GM19372 (cell line): ENCODE data around the gene PPIL1.
"Not testable (repeated sequence)": the region's sequence is repeated elsewhere in the genome, so short reads cannot be mapped to it uniquely, and the experiment has no call there.

Experiments used
- ATAC-seq: cut with Tn5 transposase; IDR thresholded peaks from one replicate; pipeline ENCODE4 v1.9.1; 2021; ENCODE audit warnings: mild to moderate bottlenecking, low read depth, moderate library complexity; ENCODE audit not compliant: unreplicated experiment

PPIL1 gene

DNA sequence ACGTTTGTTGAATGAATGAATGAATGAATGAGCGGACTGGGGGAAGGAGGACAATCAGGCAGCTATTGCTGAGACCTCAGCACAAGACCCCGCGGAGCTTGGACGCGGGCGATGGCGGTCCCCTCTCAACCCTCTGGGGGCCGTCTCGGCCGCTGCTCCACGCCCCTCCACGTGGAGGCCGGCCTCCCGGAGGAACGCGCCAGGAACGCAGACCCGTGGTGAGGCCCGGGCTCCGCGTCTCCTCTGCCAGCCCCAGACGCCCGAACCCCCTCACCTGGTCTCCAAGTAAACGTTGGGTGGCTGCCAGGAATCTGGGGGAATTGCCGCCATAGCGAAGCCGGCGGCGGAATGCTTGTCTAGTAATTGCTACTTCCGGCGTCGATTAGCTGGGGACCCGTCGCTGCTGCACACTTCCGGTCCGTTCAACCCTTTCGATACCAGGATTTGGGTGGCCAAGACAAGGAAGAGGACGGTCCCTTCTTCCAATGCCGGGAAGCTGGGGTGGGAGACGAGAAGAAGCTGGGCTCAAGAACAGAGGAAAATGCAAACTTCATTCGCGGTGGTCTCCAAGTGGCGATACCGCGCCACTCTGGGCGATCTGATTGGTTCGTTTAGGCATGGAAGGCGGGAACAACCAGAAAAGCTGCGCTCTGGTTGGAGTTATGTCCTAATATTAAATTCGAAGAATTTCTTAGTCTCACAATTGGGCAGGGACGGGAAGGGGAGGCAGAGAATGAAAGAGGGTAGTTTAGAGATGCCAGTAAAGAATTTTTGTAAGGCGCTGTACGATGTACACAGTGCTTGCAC, at the start of gene PPIL1:
Gene PPIL1, minus strand, starts transcription at position 361 of the 807 bp plus-strand sequence. Its CDS starts 31 bp downstream, at position 330.
- ATAC-seq: peak; percentile 84

DNA sequence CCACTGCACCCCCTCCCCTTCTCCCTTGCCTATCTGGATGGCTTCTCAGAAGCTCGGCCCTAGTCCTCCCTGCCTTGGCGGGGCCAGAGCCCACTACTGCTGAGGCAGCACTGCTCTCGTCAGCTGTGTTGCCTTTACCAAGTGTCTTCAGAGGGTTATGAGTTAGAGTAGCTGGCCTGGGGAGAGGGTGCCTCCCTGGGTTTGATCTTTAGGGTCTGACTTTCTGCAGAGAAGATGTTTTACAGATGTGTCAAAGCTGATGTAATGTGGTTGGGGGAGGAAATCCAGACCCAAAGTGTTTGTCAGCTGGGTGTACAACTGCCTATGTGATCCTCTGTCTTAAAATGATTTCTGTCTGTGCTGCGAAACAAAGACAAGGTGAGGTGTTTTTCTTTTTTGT, 49.5 kb upstream of the PPIL1 start:
- no peak for ATAC-seq

DNA sequence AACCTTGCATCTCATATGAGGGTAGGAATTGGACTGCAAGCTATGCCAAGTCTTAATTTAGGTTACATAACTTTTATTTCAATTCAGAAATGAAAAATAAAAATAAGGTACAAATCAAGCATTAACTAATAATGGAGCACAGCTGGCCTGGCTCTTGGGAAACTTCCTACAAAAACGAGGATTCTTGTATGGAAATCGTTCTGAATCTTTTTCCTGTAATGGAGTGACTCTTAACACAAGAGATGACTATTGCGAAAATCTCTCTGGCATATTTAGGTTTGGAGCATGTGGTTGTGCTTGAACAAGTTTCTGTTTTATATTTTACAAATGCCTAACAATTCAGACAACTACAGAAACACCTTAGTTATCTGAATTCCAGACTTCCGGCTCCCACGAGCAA, 45.9 kb upstream of the PPIL1 start:
- no peak for ATAC-seq

DNA sequence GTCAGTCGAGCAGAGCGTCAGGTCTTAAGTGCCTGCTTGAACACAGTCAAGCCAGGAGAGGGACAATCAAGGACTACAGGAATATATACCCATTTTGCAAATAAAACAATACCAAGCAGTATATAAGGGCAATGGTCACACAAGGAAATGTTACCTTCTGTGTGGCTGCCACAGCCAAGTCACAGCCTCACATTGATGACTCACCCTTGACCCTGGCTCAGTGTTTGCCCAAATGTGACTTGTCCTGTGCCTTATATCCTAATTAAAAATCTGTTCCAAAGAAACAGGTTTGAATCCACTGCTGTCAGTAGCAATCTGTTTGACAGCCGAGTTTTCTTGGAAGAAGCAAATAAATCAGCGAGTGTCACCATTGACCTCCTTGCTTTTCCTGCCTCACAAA, 45.4 kb upstream of the PPIL1 start:
- no peak for ATAC-seq

DNA sequence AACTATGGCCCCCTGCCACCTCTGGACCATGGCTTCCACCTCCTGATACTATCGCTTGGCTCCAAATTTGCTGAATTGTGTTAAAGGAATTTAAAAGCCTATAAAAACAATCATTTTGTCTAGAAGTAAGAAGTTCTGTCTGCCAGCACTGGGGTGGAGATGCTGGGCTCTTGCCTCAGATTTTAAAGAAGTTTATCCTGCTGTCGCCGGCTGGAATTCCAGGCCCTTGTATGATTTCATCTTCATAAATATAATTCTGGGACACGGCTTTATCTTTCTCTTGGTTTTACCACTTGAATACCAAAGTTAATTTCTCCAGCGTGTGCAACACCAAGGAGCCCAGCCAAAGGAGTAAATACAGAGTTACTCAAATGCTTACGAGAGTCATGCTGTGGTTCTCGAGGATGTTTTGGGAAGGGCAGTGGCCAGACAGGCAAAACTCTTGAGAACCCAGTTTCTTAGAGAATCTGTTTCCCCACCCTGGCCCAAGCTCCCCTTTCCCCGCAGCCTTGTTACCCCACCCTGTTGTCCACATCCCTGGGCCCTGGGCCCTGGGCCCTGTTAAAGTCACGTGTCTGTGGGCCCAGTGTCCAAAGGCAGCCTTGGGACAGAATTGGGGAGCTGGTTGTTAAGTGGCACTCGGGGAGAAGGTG, 43.1 kb upstream of the PPIL1 start:
- ATAC-seq: no peak

DNA sequence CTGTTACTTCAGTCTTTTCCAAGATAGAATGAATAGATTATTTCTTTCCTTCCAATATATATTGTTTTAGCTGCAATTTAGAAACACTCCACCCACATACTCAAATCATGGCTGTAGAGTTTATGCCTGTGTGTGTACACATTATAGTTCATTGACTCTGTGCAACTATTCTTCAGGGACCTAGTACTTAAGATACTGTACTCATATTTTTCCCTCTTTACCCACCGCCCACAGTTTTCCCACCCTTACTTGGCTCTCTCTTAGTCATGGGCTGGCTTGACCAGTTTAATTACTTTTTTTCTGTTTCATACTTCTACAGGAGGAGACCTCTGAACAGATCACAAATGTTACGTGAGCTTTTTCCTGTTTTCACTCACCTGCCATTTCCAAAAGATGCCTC, 41.5 kb upstream of the PPIL1 start:
- ATAC-seq: no peak

DNA sequence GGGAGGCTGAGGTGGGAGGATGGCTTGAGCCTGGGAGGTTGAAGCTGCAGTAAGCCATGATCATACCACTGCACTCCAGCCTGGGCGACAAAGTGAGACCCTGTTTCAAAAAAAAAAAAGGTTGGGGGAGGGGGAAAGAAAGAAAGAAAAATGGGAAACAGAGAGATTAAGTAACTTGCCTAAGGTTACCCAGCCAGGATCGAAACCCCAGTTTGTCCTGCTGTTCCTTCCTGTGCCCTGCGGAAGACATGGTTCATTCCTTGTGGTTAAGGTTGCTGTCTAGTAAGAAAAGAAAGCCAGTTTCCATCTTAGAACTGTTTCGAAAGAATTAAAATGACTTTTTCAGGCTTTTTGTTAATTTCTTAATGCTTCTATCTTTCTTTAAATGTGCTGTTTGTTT, 41.0 kb upstream of the PPIL1 start:
- ATAC-seq: no peak

DNA sequence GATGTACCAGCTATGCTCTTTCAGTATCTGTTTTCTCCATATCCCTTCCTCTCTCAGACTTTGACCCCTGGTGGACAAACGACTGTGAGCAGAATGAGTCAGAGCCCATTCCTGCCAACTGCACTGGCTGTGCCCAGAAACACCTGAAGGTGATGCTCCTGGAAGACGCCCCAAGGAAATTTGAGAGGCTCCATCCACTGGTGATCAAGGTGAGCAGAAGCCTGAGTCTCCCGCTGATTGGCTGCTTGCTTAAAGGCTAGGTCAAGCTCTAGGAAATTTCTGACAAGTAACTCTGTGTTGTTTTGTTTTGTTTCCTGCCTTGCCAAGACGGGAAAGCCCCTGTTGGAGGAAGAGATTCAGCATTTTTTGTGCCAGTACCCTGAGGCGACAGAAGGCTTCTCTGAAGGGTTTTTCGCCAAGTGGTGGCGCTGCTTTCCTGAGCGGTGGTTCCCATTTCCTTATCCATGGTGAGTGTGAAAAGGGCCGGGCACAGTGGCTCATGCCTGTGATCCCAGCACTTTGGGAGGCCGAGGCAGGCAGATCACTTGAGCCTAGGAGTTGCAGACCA, 39.7 kb upstream of the PPIL1 start:
- ATAC-seq: no peak

DNA sequence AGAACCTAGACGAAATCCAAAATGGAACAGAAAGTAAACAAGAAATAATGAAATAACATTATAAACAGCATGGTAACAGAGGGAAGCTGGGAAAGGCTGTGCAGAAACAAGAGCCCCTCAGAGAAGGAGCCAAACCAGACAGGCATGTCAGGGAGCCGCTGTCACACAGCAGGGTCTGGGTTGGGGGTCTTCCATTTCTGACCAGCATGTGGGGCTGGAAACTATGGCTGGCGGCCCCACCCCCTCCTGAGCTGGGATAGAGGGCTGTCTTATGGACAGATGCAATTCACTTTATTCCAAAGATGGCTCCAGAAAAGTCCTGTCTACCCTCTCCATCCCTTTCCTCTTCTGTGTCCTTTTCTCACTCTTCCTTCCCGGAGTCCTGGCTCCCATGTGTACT, 38.5 kb upstream of the PPIL1 start:
- no peak for ATAC-seq

DNA sequence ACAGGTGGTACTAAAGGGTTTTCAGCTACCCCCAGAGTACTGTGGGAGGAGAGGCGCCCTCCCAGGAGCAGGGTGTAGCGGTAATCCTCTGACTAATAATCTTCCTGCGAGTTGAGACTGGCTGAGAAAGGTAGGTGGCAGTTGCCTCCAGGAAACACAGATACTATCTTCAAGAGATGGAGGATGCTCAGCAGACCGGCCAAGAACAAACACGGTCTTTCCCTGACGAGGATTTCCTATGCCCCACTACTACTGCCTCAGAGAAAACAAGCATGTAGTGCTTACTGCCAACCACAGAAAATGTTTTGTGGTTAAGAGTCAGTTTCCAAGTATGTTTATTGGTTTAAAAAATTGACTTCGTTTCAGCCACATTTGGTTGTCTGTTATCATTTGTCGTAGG, 38.0 kb upstream of the PPIL1 start:
- peak; percentile 79 for ATAC-seq

DNA sequence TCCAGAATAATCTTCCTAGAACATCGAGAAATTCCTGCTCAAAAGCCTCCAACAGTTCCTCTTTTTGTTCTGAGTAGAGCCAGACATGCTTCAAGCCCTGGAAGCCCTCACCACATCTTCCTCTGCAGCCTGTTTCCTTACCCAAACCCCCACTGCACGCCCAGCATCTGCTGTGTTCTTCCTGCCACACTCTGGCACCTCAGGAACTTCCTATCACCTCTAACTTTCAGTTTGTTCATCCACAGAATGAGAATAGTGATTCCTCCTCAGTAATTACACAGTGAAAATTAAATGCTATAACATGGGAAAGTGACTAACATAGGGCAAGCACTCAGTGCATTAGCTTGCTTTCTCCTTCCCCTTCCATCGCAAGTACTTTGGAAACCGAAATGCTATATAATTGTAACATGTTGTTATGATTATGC, 37.4 kb upstream of the PPIL1 start:
- no peak for ATAC-seq

DNA sequence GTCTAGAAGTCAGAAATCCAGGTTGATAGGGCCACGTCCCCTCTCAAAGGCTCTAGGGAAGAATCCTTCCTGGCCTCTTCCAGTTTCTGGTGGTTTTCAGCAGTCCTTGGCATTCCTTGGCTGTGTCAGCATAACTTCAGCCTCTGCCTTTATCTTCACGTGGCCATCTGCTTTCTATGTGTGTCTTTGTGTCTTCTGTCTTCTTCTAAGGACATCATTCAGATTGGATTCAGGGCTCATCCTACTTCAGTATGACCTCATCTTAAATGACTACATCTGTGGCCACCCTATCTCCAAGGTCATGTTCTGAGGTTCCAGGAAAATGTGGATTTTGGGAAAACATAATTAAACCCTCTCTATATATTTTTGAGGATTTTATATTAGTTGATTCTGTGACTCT, 34.1 kb upstream of the PPIL1 start:
- ATAC-seq: no peak

DNA sequence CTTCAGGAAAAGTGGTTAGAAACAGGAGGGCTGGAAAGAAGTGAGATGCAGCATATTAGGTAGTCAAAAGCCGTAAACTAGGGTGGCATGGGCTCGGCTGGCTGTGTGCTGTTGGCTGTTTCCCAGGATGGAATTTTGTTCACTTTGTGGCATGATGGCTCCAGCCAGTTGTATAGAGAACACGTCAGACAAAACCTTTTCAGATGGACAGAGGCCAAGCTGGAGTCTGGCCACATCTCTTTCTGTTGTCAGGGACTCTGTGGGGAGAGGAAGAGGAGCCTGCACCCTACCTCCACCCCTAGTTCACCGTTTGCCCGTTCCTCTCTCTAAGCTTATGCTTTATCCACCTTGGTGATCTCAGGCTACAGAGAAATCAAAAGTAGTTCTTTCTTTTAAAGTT, 33.2 kb upstream of the PPIL1 start:
- no peak for ATAC-seq

DNA sequence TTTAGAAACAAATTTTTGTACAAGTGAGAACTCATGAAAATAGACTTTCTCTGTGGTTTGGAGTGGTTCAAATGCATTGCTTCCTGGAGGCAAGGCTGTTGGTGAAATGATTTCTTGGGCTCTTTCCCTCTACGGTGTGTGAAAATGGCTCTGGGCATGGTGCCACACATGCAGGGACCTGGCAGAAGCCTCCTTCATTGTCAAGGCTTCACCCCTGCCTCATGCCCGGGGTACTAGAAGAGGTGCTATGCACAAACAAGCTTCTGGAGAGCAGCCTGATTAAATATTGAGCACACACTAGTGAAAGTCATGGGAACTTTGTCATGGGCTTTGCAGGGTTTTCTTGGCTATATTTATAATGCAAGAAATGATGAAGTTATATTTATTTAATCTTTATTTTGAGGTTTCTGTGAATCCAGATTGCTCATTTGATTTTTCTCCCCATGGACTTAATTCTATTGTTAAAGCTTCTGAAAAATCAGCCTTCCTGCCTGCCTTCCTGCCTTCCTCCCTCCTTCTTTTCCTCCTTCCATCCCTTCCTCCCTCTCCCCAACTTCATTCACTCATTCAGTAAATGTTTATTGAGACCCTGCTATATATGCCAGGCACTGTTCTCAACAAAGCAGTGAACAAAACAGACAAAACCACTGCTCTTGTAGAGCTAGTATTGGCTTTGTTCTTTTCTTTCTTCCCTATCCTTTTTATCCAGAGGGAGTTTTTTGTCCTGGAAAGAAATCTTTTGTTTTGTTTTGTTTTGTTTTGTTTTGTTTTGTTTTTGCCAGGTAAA, 32.1 kb upstream of the PPIL1 start:
- no peak for ATAC-seq

DNA sequence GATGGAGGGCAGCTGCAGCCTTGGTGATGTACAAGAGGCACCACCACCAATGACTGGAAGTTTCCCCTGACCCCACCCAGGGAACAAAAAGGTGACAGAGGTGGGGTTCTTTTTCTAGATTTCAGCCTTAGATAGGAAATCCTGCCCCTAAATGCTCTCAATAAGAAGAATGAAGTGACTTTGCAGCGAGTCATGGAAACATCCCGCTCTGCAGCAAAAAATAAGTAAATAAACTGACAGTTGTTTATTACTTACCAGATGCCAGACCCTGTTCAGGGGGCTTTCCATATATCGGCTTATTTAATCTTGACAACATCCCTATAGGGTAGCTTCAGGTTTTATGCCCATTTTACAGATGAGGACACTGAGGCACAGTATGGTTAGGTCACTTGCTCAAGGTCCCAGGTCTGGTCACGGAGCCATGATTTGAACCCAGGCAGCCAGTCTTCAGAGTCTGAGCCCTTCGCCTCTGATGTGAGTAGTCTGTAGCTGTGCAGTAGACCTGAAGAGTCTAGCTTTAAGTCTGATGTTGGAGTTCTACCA, 30.3 kb upstream of the PPIL1 start:
- no peak for ATAC-seq

DNA sequence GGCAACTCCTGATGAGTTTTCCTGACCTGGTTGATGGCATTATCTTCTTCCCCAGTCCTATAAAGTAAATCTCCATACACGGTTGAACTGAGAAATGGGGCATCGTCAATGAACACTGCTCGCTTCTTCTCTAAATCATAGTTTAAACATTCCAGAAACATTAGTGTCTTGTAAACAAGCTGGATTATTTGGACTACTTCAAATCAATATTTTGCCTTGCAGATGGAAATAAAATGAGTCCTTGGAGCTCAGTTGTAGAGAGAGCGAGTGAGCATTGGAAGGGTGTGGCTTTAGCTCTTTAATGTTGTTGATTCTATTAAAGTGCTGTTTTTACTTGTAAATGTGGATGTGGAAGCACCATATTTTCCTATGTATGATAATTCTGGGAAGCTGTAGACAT, 29.5 kb upstream of the PPIL1 start:
- ATAC-seq: no peak

DNA sequence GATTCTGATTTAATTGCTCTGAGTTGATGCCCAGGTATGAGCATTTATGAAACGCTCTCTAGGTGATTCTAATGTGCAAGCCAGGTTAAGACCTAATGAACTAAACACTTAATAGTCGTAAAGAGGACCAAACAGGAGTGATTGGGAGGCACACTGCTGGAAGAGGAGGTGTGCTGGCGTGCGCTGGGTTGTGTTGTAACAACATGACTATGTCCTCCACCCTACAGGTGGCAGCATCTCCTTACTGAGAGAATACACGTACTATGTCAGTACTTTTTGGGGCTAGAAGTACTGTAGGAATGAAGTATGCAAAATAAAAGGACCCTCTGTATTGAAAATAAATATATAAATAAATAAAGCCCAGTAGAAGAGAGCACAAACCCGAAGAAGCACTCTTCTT, 23.0 kb upstream of the PPIL1 start:
- no peak for ATAC-seq

DNA sequence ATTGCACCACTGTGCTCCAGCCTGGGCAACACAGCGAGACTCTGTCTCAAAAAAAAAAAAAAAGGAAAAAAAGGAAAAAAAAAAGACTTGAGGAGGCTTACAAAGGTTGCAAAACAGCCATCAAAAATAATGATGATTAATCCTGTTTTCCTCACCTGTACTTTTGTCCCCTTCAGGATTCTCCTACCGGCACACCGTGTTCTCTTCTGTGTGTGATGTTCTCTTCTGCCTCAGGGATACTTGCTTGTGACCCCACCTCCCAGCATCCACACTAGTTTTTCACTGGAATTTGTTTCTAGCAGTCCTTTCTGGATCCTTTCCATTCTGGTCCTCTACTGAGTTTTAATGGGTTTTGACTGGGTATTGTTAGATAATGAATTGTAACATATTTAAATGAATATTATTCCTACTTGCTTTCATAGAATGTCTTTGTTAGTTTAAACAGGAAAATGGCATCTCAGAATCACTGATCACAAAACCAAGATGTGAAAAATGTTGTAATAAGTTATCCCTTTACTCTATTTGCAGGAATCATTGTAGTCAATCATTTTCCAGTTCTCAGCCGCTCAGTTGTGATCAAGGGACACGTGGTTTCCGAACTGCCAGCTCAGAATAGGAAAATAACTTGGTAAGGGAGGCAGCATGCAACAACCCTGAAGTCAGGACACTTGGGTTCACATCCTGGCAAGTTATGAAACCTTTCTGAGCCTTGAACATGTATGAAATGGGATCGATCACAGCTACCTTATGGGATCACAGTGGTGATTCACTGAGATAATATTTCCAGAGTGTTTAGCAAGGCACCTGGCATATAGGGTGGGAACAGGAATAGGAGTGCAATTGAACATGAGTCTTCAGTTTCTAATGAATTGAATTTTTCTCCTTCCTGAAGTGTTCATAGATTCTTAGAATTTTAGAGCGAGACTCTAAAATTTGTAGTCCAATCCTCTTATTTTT, 19.7 kb upstream of the PPIL1 start:
- no peak for ATAC-seq

DNA sequence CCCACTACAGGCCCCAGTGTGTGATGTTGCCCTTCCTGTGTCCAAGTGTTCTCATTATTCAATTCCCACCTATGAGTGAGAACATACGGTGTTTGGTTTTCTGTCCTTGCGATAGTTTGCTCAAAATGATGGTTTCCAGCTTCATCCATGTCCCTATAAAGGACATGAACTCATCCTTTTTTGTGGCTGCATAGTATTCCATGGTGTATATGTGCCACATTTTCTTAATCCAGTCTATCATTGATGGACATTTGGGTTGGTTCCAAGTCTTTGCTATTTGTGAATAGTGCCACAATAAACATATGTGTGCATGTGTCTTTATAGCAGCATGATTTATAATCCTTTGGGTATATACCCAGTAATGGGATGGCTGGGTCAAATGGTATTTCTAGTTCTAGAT, 16.6 kb upstream of the PPIL1 start:
- not testable (repeated sequence) for ATAC-seq
